ENCODE measurements around the gene GNAT3.

Gene GNAT3

GRCh38 chr7:80511964-80512363, at the start of gene GNAT3:
Gene GNAT3, minus strand, starts transcription at chr7:80512064. Its CDS starts 138 bp downstream, at chr7:80511926.
- DNase-seq (ENCODE audit: low read depth): no peak

- DNase-seq (ENCODE audit: low read depth): no peak
Measured at GRCh38 chr7:80558116-80558515, 46.3 kb upstream of the GNAT3 start.

- DNase-seq (ENCODE audit: low read depth): no peak
Measured at GRCh38 chr7:80552031-80552694, 40.3 kb upstream of the GNAT3 start.

GRCh38 chr7:80550005-80550404, 38.1 kb upstream of the GNAT3 start:
- DNase-seq (ENCODE audit: low read depth): no peak

GRCh38 chr7:80548840-80549530, 37.1 kb upstream of the GNAT3 start:
- no peak for DNase-seq (ENCODE audit: low read depth)

GRCh38 chr7:80542398-80542797, 30.5 kb upstream of the GNAT3 start:
- DNase-seq (ENCODE audit: low read depth): no peak

- DNase-seq (ENCODE audit: low read depth): no peak
Measured at GRCh38 chr7:80540836-80541235, 29.0 kb upstream of the GNAT3 start.

- DNase-seq (ENCODE audit: low read depth): no peak
Measured at GRCh38 chr7:80537091-80537490, 25.2 kb upstream of the GNAT3 start.

- DNase-seq (ENCODE audit: low read depth): no peak
Measured at GRCh38 chr7:80536426-80536825, 24.6 kb upstream of the GNAT3 start.

- DNase-seq (ENCODE audit: low read depth): no peak
Measured at GRCh38 chr7:80533287-80533686, 21.4 kb upstream of the GNAT3 start.

GRCh38 chr7:80532153-80532552, 20.3 kb upstream of the GNAT3 start:
- no peak for DNase-seq (ENCODE audit: low read depth)

- DNase-seq (ENCODE audit: low read depth): no peak
Measured at GRCh38 chr7:80530136-80530535, 18.3 kb upstream of the GNAT3 start.

GRCh38 chr7:80529362-80529761, 17.5 kb upstream of the GNAT3 start:
- no peak for DNase-seq (ENCODE audit: low read depth)

GRCh38 chr7:80528689-80529088, 16.8 kb upstream of the GNAT3 start:
- DNase-seq (ENCODE audit: low read depth): no peak

GRCh38 chr7:80526472-80526871, 14.6 kb upstream of the GNAT3 start:
- DNase-seq (ENCODE audit: low read depth): no peak

- DNase-seq (ENCODE audit: low read depth): no peak
Measured at GRCh38 chr7:80524693-80525092, 12.8 kb upstream of the GNAT3 start.

GRCh38 chr7:80521809-80522208, 9.9 kb upstream of the GNAT3 start:
- no peak for DNase-seq (ENCODE audit: low read depth)

GRCh38 chr7:80520199-80520598, 8.3 kb upstream of the GNAT3 start:
- no peak for DNase-seq (ENCODE audit: low read depth)

GRCh38 chr7:80517282-80517747, 5.5 kb upstream of the GNAT3 start:
- no peak for DNase-seq (ENCODE audit: low read depth)

GRCh38 chr7:80515298-80515697, 3.4 kb upstream of the GNAT3 start:
- DNase-seq (ENCODE audit: low read depth): no peak

GRCh38 chr7:80510021-80510420, 1.8 kb downstream of the GNAT3 start:
- DNase-seq (ENCODE audit: low read depth): no peak

- no peak for DNase-seq (ENCODE audit: low read depth)
Measured at GRCh38 chr7:80508440-80508839, 3.4 kb downstream of the GNAT3 start.

GRCh38 chr7:80505900-80506500, 5.9 kb downstream of the GNAT3 start:
- no peak for DNase-seq (ENCODE audit: low read depth)

Measured in activated T-helper 1 cell treated with Interleukin-2 at 50 U/mL for 16 hours (primary cell).